ENCODE results near the gene APLF. TPM values are rescaled to one million over a fixed set of nuclear protein-coding genes. Genes with fewer than 3 reads are reported as not detected.

APLF gene
- total and polyA plus RNA-seq, 4 donors, result 0.18 to 3.8 (median 1.0) TPM

GRCh38 chr2:68544811-68545210 is 77.4 kb downstream of the APLF start (continued):
- TF ChIP-seq GABPA (IDR thresholded peaks at IDR 0.05 in 1 of 2, conservative IDR thresholded peaks at IDR 0.05 in 1 of 2) (no peak), ATF3 (IDR thresholded peaks at IDR 0.05) (no peak)

- no peak overlapping the region for H3K9ac ChIP-seq (ENCODE audit: low read depth in 1 of 2, low read length in 2 of 2)
- no peaks in the 10 kb centered on the region for H3K4me1 ChIP-seq (ENCODE audit: control insufficient read depth in 4 of 4, insufficient read depth in 4 of 4, low read length in 3 of 4)
- no peak for DNase-seq (ENCODE audit: low spot score)
- H3K27ac ChIP-seq (ENCODE audit: low read depth in 1 of 2, low read length in 2 of 2), result no peak overlapping the region
- H3K4me3 ChIP-seq (ENCODE audit: low read depth in 1 of 3, low read length in 3 of 3), result no peak overlapping the region
- no peaks in the 10 kb centered on the region for H3K27me3 ChIP-seq (ENCODE audit: control insufficient read depth in 4 of 4, insufficient read depth in 4 of 4, low read length in 3 of 4)
- 73% methylated on average over 1 of the region's 1 CpG for WGBS
- no peak for TF ChIP-seq ATF3 (IDR thresholded peaks at IDR 0.05)
- TF ChIP-seq JUND (IDR thresholded peaks at IDR 0.05), result no peak
- TF ChIP-seq CTCF (IDR thresholded peaks at IDR 0.05; ENCODE audit: low read depth, low read length, missing input control), result no peak
- TF ChIP-seq TAF1 (conservative IDR thresholded peaks at IDR 0.05), result no peak
- TF ChIP-seq ZBTB33 (IDR thresholded peaks at IDR 0.05), result no peak
- TF ChIP-seq RAD21 (IDR thresholded peaks at IDR 0.05), result no peak
- no peak for TF ChIP-seq YY1 (IDR thresholded peaks at IDR 0.05)
- no peak for TF ChIP-seq GABPA (IDR thresholded peaks at IDR 0.05 in 1 of 2, conservative IDR thresholded peaks at IDR 0.05 in 1 of 2)
- TF ChIP-seq REST (IDR thresholded peaks at IDR 0.05), result no peak
- no peak for TF ChIP-seq NR2F2 (IDR thresholded peaks at IDR 0.05)
- TF ChIP-seq EGR1 (IDR thresholded peaks at IDR 0.05; ENCODE audit: low read depth in 2 of 2), result no peak
- no peak for TF ChIP-seq SP1 (IDR thresholded peaks at IDR 0.05)
- TF ChIP-seq MAX (IDR thresholded peaks at IDR 0.05), result no peak
- peaks cover 0 to 3% (median 0%) of the 10 kb centered on the region in 4 donors for H3K36me3 ChIP-seq (ENCODE audit: control insufficient read depth in 4 of 4, insufficient read depth in 3 of 4, low read depth in 1 of 4, low read length in 3 of 4)
- no peaks in the 10 kb centered on the region for H3K9me3 ChIP-seq (ENCODE audit: control insufficient read depth in 4 of 4, low read length in 3 of 4)
Observed at GRCh38 chr2:68548396-68548795, 81.0 kb downstream of the APLF start.

Measured in liver (tissue), 9 donors.